Kidney (tissue), 14 donors: ENCODE data around the gene CEP131. TPM values are rescaled to one million over a fixed set of nuclear protein-coding genes. Genes with fewer than 3 reads are reported as not detected.

Experiments
- DNase-seq, 5 donors: peaks; one replicate each; pipeline ENCODE4 v3.0.0-alpha.2; 2013 to 2020
- FAIRE-seq: peaks from 2 replicates; lab custom pipeline; 2012; peaks lifted over from hg19 to GRCh38; lab: Jason Lieb, UNC
- H3K27ac ChIP-seq, 2 donors: one replicate each; pipeline ENCODE4 v1.7.0; 2013; ENCODE audit warnings: low read depth in 2 of 2, low read length in 2 of 2, inconsistent platforms in 1 of 2
- H3K27me3 ChIP-seq: one replicate; pipeline ENCODE4 v1.7.1; 2013; ENCODE audit warnings: low read length, inconsistent platforms; ENCODE audit not compliant: control insufficient read depth, insufficient read depth
- H3K36me3 ChIP-seq, 3 donors: one replicate each; pipeline versions ENCODE4 v1.7.0 to v1.7.1; 2013; ENCODE audit warnings: low read length in 3 of 3, control low read depth in 1 of 3, inconsistent platforms in 1 of 3; ENCODE audit not compliant: insufficient read depth in 3 of 3, control insufficient read depth in 2 of 3
- H3K4me1 ChIP-seq, 3 donors: one replicate each; pipeline versions ENCODE4 v1.7.0 to v1.7.1; 2013; ENCODE audit warnings: low read length in 3 of 3, inconsistent platforms in 1 of 3, low read depth in 1 of 3; ENCODE audit not compliant: control insufficient read depth in 2 of 3, insufficient read depth in 2 of 3
- H3K4me3 ChIP-seq, 3 donors: one replicate each; pipeline versions ENCODE4 v1.7.0 to v1.8.1; 2013; ENCODE audit warnings: low read length in 3 of 3, control low read depth in 1 of 3, inconsistent platforms in 1 of 3
- H3K9ac ChIP-seq, 3 donors: one replicate each; pipeline versions ENCODE4 v1.7.0 to v1.7.1; 2013; ENCODE audit warnings: low read length in 3 of 3, control low read depth in 1 of 3, inconsistent platforms in 1 of 3
- H3K9me3 ChIP-seq, 3 donors: one replicate each; pipeline versions ENCODE4 v1.7.0 to v1.7.1; 2013; ENCODE audit warnings: low read length in 3 of 3, control low read depth in 1 of 3, inconsistent platforms in 1 of 3; ENCODE audit not compliant: control insufficient read depth in 2 of 3, insufficient read depth in 1 of 3
- intact Hi-C: fragments of 100-400 bp; cut with DNase I; formaldehyde crosslinking; loops from one replicate; pipeline ENCODE4 v1.11.1; 2022
- polyA plus RNA-seq: library from polyadenylated mRNA; stranded (reverse); fragments of 350-450 nt; fragmentation: Illumina TruSeq; extraction: RNeasy Lipid Tissue Mini Kit (QIAGEN cat#74804); gene quantifications from one replicate; pipeline ENCODE4 v1.2.3, GENCODE V29; 2014; ENCODE audit warnings: low read depth, low replicate concordance; ENCODE audit not compliant: insufficient read depth
- total RNA-seq: library from RNA; stranded (reverse); fragmentation: NEBNext Ultra II Directional; extraction: Animal tissue kit (Norgen Biotek cat#: 25700); gene quantifications from one replicate; pipeline ENCODE4 v1.2.1, GENCODE V29; 2021
- TF ChIP-seq, protein P1 (sequence below): IDR thresholded peaks from 3 replicates; pipeline ENCODE4 v1.5.1; 2012; ENCODE audit warnings: mild to moderate bottlenecking, moderate library complexity, borderline replicate concordance; ENCODE audit not compliant: insufficient read depth; ENCODE audit errors: extremely low read depth
- donor health status: control.
- donor health status: control.
- donor health status: control.
- donor health status: control.
- donor health status: control.
- donor health status: DM: yes; HTN: yes; CAD: no.
- donor health status: Normal renal cell carcinoma (clear cell type).

Gene CEP131
- total and polyA plus RNA-seq, 2 donors from 2014 or later, result 6.9 to 7.5 TPM

- H3K4me3 ChIP-seq, result no peak overlapping the region
- no peaks in the 10 kb centered on the region for H3K27me3 ChIP-seq
- DNase-seq (peak in 4 of 5 donors; percentile 85 to 91 (median 88)), FAIRE-seq (no peak)
- intact Hi-C loops, result no loop called here
- H3K9me3 ChIP-seq, result no peaks in the 10 kb centered on the region
- TF ChIP-seq, protein P1, sequence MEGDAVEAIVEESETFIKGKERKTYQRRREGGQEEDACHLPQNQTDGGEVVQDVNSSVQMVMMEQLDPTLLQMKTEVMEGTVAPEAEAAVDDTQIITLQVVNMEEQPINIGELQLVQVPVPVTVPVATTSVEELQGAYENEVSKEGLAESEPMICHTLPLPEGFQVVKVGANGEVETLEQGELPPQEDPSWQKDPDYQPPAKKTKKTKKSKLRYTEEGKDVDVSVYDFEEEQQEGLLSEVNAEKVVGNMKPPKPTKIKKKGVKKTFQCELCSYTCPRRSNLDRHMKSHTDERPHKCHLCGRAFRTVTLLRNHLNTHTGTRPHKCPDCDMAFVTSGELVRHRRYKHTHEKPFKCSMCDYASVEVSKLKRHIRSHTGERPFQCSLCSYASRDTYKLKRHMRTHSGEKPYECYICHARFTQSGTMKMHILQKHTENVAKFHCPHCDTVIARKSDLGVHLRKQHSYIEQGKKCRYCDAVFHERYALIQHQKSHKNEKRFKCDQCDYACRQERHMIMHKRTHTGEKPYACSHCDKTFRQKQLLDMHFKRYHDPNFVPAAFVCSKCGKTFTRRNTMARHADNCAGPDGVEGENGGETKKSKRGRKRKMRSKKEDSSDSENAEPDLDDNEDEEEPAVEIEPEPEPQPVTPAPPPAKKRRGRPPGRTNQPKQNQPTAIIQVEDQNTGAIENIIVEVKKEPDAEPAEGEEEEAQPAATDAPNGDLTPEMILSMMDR, result peak; percentile 76
- no peak overlapping the region for H3K9ac ChIP-seq
- H3K4me1 ChIP-seq, result peaks cover 0 to 3% (median 0%) of the 10 kb centered on the region in 3 donors
- H3K27ac ChIP-seq, result no peak overlapping the region
- peaks cover 0 to 3% (median 0%) of the 10 kb centered on the region in 3 donors for H3K36me3 ChIP-seq
Measured at GRCh38 chr17:81142301-81143199, 80.2 kb downstream of the CEP131 start.

GRCh38 chr17:81140695-81141094 lies 82.1 kb downstream of the CEP131 start:
- peaks cover 0 to 3% (median 0%) of the 10 kb centered on the region in 3 donors for H3K36me3 ChIP-seq
- FAIRE-seq (no peak), DNase-seq (no peak)
- H3K9me3 ChIP-seq, result no peaks in the 10 kb centered on the region
- no peak overlapping the region for H3K9ac ChIP-seq
- TF ChIP-seq, protein P1, result no peak
- intact Hi-C loops, result no loop called here
- no peak overlapping the region for H3K27ac ChIP-seq
- H3K4me3 ChIP-seq, result no peak overlapping the region
- no peaks in the 10 kb centered on the region for H3K27me3 ChIP-seq
- peaks cover 0 to 3% (median 0%) of the 10 kb centered on the region in 3 donors for H3K4me1 ChIP-seq

GRCh38 chr17:81140018-81140417 lies 82.7 kb downstream of the CEP131 start:
- no peaks in the 10 kb centered on the region for H3K27me3 ChIP-seq
- H3K36me3 ChIP-seq, result peaks cover 0 to 3% (median 0%) of the 10 kb centered on the region in 3 donors
- intact Hi-C loops, result no loop called here
- FAIRE-seq, result no peak
- TF ChIP-seq, protein P1, result no peak
- no peak for DNase-seq
- H3K9me3 ChIP-seq, result no peaks in the 10 kb centered on the region
- no peak overlapping the region for H3K9ac ChIP-seq
- no peak overlapping the region for H3K4me3 ChIP-seq
- peaks cover 0 to 3% (median 0%) of the 10 kb centered on the region in 3 donors for H3K4me1 ChIP-seq
- H3K27ac ChIP-seq, result no peak overlapping the region

Other genes with a start within 250 kb of the CEP131 start
- gene CHMP6, start 231.1 kb downstream of the CEP131 start, total RNA-seq, result 28.0 TPM
- 34.1 TPM for gene CHMP6, start 231.1 kb downstream of the CEP131 start, polyA plus RNA-seq
- 45.8 TPM for gene BAIAP2, start 187.8 kb downstream of the CEP131 start, total RNA-seq
- gene BAIAP2, start 187.8 kb downstream of the CEP131 start, polyA plus RNA-seq, result 44.5 TPM
- gene PVALEF, start 57.5 kb downstream of the CEP131 start, total RNA-seq, result not detected
- gene PVALEF, start 57.5 kb downstream of the CEP131 start, polyA plus RNA-seq, result not detected
- 4.2 TPM for gene AATK, start 56.7 kb downstream of the CEP131 start, total RNA-seq
- gene AATK, start 56.7 kb downstream of the CEP131 start, polyA plus RNA-seq, result 0.65 TPM
- 42.8 TPM for gene TEPSIN, start 16.1 kb upstream of the CEP131 start, total RNA-seq
- 13.9 TPM for gene TEPSIN, start 16.1 kb upstream of the CEP131 start, polyA plus RNA-seq
- 38.6 TPM for gene NDUFAF8, start 16.4 kb upstream of the CEP131 start, total RNA-seq
- gene NDUFAF8, start 16.4 kb upstream of the CEP131 start, polyA plus RNA-seq, result 134 TPM
- 89.7 TPM for gene SLC38A10, start 72.3 kb upstream of the CEP131 start, total RNA-seq
- gene SLC38A10, start 72.3 kb upstream of the CEP131 start, polyA plus RNA-seq, result 72.7 TPM
- 20.5 TPM for gene BAHCC1, start 172.5 kb upstream of the CEP131 start, total RNA-seq
- gene BAHCC1, start 172.5 kb upstream of the CEP131 start, polyA plus RNA-seq, result 2.6 TPM